NCI-H2171 (cell line): Measurements from ENCODE around the gene ATXN1.
"Not testable (repeated sequence)": the region's sequence is repeated elsewhere in the genome, so short reads cannot be mapped to it uniquely, and the experiment has no call there.

Source experiments
- DNase-seq: peaks from one replicate; lab custom pipeline; 2025; lab: John Stamatoyannopoulos, UW

The ATXN1 gene

DNA sequence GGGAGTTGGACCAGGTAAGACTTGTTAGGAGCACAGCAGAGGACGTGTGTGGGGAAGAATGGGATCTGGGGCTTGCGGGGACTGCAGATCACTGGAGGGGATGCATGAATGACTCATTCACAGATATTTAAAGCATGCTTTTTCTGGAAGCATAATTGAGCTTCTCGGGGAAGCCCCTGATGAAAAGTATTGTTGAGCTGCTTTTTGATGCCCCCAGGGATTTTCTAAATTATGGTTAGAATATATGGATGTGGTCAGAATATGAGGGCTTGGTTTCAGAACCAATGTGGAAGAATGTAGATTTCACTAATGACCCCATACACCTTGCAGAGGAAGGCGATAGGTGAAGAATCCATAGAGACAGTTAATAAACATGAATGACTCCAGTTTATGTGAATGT lies 486.8 kb downstream of the ATXN1 start:
- DNase-seq = no peak

DNA sequence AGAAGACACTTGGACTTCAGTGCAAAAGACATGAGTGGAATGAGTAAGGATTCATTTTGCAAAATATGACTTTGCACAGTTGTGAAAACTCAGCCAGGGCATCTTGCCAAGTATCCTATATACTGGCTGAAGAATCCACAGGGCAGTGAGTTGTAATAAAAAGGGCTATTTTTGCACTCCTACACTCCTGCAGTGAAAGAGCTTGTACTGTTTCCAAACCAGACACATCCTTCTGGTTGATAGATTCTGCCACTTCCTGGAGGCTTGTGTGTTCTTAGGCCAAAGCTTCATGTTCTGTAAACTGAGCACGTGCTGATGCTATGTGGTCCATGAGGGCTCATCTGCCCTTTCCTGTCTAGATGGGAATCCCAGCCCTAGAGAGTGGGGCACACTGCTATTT lies 488.0 kb downstream of the ATXN1 start:
- DNase-seq = no peak

DNA sequence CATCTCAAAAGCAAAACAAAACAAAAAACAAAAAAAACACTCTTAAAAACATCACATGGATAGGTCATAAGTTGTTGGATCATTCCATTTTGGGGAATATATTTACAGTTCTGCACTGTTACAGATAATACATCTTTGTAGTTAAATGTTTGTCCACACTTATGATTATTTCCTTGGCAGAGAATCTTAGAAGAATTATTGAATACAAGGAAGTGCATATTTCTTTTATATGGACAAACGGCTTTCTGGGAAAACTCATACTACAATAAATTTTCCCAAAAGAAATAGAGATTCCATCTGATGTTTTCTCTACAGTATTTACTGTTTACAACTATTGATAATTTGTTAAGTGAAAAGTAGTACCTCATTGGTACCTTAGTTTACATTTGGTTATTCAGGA lies 489.1 kb downstream of the ATXN1 start:
- no peak for DNase-seq

DNA sequence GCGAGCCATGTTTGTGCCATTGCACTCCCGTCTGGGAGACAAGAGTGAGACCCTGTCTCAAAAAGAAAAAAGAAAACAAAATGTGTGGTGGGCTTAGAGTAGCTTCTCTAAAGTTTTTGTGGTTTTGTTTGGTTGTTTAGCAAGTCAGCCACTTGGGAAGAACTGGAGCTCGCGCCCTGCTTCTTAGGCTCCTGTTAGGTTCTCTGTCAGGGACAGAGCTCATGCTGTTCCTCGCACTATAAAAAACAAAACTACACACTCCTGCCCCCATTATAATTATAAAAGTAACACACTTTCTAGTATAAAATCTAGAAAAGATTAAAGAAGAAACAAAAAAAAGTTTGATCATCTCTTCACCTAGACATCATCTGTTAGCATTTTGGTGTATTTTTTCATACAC lies 489.8 kb downstream of the ATXN1 start:
- DNase-seq = no peak

DNA sequence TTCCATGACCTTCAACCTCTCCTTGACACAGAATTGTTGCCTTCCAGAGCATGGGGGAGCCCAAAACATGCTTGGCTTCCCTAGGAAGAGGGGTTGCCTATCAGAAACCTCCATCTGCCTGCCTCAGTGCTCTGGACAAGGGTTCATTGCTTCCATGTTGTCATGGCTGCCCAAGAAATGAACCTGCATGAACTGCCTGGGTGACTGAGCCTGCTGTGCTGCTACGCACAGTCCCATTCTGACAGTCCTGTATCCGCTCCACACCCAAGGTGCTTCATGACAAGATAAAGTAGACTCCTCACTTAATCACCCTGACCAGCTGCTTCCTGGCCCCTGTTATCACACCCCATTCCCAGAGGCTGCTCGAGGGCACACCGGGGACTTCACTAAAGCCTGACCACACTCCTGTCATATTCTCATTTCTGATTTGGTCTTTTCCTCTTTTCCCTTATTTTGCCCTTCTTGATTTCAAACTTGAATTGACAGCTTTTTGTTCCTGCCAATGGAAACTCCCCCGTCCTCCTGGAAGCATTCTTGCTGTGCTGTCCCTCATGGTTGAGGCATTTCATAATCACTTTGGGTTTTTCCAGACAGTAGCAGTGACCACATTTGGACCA lies 491.0 kb downstream of the ATXN1 start:
- DNase-seq = no peak

DNA sequence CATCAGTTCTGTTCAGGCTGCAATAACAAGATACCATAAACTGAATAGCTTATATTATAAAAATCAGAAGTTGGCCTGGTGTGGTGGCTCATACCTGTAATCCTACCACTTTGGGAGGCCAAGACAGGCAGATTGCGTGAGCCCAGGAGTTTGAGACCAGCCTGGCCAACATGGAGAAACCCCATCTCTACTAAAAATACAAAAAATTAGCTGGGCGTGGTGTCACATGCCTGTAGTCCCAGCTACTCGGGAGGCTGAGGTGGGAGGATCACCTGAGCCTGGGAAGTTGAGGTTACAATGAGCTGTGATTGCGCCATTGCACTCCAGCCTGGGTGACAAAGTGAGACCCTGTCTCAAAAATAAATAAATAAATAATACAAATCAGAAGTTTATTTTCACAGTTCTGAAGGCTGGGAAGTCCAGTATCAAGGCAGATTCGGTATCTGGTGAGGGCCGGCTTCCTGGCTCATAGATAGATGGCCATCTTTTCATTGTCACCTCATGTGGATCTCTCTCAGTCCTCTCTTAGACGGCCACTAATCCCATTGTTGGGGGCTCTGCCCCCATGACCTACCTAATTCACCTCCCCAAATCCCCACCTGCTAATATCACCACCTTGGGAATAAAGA lies 491.7 kb downstream of the ATXN1 start:
- not testable (repeated sequence) for DNase-seq

DNA sequence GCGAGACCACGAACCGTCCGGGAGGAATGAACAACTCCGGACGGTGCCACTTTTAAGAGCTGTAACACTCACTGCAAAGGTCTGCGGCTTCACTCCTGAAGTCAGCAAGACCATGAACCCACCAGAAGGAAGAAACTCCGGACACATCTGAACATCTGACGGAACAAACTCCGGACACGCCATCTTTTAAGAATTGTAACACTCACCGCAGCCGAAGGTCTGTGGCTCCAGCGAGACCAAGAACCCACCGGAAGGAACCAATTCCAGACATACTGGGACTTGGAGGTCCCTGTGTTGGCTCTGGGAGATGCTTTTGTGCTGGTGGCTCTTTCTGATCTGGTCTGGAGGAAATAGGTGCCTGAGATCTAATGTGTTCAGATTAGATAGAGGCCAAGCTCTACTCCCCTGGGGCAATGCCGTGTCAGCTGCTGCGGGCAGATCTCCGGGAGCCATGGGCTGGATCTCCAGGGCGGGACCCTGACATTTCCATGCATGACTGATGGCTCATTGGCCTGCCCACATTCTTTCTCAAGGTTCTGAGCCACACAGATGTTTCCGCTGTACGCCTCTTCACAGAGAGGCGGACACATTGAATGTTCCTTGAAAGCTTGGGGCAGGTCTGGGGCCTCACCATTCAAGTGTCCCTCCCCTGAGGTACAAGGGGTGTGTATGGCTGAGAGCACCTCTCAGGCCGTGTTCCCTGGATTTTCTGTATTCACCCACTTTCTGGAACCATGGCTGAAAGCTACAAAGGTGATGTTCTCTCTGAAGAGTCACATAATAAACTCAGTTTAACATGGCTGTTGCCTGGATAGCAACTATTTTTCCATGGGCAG lies 493.6 kb downstream of the ATXN1 start:
- no peak for DNase-seq

DNA sequence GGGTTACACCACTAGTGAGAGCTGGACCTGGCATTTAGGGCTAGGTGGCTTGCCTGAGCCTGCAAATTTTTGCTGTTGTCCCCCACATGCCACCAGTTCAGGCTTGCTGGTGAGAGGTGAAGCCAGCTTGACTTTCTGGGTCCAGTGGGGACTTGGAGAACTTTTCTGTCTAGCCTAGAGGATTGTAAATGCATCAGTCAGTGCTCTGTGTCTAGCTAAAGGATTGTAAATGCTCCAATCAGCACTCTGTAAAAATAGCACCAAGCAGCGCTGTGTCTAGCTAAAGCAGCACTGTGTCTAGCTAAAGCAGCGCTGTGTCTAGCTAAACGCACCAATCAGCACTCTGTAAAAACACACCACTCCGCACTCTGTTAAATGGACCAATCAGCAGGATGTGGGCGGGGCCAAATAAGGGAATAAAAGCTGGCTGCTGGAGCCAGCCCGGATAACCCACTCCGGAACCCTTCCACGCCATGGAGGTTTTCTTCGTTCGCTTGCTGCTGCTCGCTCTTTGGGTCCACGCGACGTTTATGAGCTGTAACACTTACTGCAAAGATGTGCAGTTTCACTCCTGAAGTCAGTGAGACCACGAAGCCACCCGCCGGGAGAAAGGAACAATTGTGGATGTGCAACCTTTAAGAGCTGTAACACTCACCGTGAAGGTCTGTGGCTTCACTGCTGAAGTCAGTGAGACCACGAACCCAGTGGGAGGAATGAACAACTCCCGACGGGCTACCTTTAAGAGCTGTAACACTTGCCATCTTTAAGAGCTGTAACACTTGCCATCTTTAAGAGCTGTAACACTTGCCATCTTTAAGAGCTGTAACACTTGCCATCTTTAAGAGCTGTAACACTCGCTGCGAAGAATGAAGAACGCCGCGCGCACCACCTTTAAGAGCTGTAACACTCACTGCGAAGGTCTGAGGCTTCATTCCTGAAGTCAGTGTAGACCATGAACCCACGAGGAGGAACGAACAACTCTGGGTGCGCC lies 495.6 kb downstream of the ATXN1 start:
- DNase-seq = no peak

DNA sequence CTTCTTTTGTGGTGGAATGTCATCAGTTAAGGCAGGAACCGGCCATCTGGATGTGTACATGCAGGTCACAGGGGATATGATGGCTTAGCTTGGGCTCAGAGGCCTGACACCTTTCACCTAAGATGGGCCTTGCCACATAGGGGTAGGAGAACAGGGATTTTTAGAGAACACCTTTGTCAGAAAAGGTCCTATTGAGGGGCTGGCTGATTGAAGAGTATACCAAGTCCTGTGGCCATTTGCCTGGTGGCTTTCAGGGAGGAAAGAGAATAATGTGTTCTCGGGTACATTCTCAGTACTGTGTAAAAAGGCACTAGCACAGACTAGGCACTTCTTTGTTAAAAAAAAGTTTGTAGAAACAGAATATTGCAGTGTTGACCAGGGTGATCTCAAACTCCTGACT lies 496.5 kb downstream of the ATXN1 start:
- DNase-seq = no peak

DNA sequence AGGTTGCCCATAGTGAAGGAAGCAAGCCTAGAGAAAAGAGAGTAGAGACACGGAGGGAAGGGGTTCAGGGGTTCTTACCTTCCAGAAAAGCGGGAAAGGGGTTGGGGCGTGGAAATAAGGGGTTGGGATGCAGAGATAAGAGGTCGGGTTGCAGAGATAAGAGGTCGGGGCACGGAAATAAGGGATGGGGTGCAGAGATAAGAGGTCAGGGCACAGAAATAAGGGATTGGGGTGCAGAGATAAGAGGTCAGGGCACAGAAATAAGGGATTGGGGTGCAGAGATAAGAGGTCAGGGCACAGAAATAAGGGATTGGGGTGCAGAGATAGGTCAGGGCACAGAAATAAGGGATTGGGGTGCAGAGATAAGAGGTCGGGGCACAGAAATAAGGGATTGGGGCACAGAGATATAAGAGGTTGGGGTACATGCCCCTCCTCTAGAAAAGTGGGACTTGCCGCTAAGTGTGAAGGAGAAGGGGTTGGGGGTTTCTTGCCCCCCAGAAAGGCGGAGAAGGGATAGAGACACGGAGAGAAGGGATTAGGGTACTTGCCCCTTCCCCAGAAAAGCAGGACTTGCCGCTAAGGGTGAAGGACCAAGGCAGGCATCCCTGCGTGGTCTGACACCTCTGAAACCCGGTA lies 497.7 kb downstream of the ATXN1 start:
- DNase-seq = not testable (repeated sequence)

DNA sequence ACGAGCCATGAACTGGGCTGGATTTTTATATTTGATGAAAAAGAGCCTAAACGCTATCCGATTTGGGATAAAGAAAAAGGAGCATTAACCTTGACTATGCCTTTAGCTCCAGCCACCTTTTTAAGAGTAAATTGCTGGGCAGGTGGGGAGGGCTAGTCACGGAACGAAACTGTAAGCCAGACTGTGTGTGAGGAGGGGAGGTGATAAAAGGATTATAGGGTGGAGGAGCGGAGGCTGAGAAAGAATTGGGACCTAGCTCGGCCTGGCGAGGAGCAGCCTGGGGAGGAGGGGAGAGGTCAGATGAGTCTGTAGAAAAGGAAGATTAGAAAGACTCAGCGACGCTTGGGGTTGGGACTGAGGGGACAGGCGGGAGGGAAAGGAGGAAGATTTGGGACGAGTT lies 498.5 kb downstream of the ATXN1 start:
- not testable (repeated sequence) for DNase-seq

DNA sequence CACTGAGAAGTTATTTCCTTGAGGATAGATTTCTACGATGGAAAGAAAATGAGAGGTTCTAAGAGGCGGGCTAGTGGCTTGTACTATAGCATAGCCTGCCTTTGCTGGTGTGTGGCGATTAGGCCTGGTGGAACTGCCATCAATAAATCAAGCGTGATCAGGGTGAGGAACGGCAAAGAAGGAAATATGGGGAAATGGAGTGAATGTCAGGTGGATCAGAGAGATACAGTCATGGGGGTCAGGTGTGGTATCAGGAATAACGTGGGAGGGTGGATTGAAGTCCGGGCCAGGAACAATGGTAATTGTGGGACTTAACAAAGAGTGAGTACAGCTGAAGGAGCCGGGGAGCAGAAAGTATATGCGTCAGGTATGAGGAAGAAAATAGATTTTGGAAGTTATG lies 500.7 kb downstream of the ATXN1 start:
- DNase-seq = not testable (repeated sequence)

DNA sequence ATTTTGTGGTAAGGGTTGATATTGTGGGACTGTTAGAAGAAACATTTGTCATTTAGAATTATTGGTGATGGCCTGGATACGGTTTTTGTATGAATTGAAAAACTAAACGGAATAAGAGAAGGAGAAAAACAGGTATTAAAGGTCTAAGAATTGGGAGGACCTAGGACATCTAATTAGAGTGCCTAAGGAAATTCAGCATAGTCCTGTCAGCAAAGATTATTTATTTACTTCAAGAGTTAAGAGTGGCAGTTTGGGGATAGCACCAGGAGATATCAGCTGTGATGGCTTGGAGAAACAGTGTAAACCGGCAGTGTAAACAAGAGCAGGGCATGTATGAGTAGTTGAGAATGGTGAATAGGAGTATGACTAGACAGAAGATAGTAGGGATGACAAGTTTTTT lies 501.7 kb downstream of the ATXN1 start:
- not testable (repeated sequence) for DNase-seq

DNA sequence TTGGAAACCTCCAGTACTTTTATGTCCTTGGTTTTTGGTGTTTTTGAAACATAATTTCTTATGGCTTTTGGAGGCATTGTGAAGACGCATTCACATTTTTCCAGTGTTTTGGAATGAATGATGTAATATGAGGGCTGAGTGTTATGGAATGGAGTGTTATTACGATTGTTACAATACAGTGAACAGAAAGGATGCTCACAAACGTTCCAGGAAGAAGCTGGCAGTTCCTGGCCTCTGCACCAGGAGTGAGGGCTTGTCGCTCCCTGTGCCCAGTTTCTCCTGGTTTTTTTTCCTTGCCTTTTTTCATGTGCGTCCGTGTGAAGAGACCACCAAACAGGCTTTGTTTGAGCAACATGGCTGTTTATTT lies 502.6 kb downstream of the ATXN1 start:
- DNase-seq = no peak

DNA sequence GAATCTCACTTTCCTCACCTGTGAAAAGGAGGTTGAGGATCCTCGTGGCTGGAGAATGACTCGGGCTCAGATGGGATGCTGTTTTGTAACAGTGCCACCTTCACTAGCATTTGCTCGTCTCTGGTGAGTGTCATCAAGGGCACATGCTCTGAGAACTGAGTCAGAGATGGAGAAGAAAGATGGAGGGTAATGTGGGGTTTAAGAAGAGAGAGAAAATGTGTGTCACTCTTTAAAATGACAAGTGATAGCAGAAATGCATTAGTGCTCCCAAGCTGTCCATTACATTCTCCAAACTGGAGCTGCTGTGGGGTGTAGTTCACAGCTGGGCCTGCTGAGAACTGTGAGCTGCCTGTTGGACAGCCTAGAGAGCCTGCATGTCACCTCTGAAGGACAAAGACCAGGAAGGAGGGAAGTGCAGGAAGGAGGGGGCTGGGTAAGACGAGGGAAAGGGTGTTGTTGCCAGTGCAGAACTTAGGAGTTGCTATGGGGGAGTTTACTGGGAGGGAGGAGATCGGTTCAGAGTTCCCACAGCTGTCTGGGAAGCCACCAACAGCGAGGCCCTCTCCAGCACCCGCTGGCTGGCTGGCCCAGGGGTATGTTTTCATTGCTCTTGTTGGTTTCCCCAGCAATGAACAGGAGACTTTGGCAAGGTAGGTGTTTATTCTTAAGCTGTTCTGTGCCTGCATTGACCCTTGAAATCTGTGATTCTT lies 503.1 kb downstream of the ATXN1 start:
- DNase-seq = no peak

DNA sequence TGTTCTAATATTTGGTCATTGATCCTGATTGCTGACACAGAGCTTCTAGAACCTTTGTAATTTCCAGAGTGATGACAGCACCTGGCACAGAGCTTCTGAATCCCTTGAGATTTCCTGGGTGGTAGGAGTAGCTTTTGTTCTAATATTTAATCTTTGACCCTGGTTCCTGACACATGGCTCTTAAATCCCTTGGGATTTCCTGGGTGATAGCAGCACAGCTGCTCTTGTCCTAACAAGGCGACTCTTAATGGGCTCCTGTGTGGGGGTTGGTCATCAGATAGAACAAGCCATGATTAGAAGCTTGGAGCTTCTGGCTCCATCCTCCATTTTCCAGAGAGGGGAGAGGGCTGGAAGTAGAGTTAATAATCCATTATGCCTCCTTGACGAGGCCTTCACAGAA lies 504.5 kb downstream of the ATXN1 start:
- no peak for DNase-seq

DNA sequence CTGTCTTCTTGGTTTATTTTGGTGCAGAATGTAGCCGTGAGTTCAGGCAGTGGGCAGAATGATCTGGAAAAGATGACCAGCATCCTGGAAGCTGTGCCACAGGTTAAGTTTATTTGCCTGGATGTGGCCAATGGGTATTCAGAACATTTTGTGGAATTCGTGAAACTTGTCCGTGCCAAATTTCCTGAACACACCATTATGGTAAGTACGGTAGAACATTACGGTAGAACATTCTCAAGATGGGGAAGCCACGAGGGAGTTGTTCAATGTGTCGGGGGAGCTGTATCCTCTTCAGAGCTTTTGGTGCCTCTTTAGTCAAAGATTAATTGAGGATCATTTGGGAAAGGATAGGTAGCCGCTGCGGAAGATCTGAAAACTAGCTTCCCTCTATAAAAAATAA lies 506.7 kb downstream of the ATXN1 start:
- DNase-seq = no peak

DNA sequence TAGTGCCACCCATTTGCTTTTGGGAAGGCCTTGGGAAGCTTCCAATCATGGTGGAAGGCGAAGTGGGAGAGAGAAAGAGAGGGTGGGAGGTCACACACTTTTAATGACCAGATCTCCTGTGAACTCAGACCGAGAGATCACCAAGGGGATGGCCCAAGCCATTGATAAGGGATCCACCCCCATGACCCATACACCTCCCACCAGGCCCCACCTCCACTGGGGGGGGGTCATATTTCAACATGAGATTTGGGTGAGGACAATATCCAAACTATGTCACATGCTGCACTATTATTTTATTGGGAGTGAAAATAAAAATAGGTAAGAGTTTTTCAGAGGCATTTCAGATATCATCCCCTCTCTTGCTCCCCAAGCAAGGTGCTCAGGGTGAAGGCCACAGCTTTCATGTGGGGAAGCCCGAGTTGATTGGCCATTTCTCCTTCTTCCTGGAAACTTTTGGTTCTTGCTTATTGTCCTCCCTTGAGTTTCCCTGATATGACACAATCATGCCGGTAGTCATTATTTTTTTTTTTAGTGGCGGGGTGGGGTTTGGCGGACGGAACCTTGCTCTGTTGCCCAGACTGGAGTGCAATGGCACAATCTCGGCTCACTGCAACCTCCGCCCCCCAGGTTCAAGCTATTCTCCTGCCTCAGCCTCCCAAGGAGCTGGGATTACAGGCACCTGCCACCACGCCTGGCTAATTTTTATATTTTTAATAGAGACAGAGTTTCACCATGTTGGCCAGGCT lies 507.7 kb downstream of the ATXN1 start:
- no peak for DNase-seq

DNA sequence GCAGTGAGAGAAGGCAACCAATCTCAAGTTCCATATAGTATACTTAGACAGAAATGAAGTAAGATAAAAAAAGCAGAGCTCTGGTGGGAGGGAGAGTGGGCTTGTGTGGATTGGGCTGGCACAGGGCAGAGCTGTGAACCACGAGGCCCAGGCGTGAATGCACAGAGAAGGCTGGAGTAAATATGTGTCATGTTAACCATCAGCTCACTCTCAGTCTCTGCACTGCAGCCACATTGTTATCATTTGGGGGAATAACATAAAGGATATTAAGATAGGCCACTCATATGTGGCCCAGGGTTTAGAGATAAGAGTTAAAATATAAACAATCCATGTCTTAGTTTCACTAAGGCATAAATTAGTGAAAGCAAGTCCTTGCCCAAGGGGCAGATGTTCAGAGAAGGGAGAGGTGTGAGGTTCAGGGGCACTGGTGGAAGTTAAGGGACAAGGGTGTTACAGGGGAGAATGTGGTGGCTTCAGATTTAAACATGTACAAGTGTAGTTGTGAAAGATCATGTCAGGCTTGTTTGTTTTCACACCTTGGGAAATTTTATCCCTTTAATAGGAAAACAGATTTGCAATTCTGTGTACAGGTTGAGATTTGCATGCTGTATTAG lies 508.5 kb downstream of the ATXN1 start:
- no peak for DNase-seq

DNA sequence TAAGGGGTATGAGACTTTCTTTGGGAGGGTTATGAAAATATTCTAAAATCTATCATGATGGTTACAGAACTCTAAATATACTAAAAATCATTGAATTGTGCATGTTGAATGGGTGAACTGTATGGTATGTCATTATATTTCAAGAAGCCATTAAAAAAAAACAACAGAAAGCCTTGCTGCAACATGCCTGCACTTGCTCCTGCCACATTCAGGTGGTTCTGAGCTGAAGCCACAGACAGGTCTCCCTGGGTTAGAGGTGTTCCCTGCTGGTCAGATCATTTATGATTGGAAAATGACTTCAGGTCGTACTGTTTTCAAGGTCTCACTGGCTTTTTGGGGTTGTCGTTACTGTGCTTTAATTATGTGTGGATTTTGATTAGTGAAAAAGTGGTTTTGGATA lies 509.6 kb downstream of the ATXN1 start:
- DNase-seq = no peak
